Fibroblast of villous mesenchyme (primary cell): ENCODE results near the gene GOLGA6A. TPM values are rescaled to one million over a fixed set of nuclear protein-coding genes. Genes with fewer than 3 reads are reported as not detected.

ENCODE experiments used
- DNase-seq: peaks from one replicate; pipeline ENCODE4 v3.0.0-alpha.2; 2010; ENCODE audit warnings: low read depth
- H3K4me3 ChIP-seq: 2 replicates; pipeline ENCODE4 v1.5.1; 2011; ENCODE audit warnings: low read depth, mild to moderate bottlenecking, low read length
- total RNA-seq: library from RNA; depleted of rRNA; stranded (reverse); fragments of >200 nt; gene quantifications from 2 replicates; pipeline ENCODE4 v1.2.3, GENCODE V29; 2012
- TF ChIP-seq, protein P1 (sequence below): IDR thresholded peaks from 2 replicates; pipeline ENCODE4 v1.5.1; 2012; ENCODE audit warnings: low read depth, mild to moderate bottlenecking, low read length; ENCODE audit not compliant: insufficient read depth

The GOLGA6A gene
- total RNA-seq, 1 donor: not detected

DNA sequence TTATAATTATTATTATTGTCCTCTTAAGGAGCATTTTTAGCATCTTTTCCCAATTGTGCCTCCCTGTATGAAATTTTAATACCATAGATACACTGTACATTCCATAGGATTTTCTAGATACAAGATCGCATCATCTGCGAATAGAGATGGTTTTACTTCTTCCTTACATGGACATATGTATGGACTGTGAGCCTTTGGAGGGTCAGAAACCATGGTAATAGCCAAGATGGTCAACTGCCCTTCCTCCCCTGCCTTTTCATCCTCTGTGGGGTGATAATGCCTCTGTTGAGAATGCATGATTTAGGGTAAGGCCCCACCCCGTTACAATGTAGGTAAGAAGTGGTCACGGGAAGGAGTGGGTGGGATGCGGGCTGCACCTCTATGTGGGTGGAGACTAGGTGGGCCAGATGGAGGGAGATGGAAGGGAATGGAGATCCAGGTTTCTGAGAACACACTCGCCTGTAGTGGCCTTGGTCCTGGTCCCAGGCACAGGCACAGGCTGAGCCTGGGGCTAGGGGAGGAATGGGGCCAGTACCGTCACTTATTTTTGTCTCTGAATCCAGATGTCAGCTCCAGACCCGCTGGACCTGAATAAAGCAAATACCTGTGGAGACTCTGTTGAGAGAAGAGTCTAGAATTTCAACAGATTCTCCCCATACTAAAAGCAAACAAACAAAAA is 31.7 kb downstream of the GOLGA6A start:
- peak overlapping the region; percentile 15 for H3K4me3 ChIP-seq

DNA sequence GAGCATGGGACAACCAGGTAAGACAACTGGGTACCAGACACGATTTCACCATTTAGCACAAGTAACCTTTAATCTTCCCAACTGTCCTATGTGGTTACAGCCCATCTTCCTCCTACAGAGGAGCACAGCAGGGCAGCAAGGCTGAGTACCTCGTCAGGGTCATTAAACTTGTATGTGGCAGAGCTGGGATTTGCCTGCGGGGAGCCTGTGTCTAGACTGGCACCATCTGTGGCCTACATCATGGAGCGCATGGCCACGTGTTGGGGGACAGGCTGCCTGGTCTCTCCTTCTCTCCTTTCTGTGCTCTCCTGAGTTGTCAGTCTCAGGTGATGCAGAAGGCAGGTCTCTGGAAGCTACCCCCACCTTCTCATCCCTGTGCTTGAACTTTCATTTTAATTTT is 32.2 kb downstream of the GOLGA6A start:
- H3K4me3 ChIP-seq: no peak overlapping the region
- DNase-seq: peak; percentile 19
- TF ChIP-seq, protein P1, sequence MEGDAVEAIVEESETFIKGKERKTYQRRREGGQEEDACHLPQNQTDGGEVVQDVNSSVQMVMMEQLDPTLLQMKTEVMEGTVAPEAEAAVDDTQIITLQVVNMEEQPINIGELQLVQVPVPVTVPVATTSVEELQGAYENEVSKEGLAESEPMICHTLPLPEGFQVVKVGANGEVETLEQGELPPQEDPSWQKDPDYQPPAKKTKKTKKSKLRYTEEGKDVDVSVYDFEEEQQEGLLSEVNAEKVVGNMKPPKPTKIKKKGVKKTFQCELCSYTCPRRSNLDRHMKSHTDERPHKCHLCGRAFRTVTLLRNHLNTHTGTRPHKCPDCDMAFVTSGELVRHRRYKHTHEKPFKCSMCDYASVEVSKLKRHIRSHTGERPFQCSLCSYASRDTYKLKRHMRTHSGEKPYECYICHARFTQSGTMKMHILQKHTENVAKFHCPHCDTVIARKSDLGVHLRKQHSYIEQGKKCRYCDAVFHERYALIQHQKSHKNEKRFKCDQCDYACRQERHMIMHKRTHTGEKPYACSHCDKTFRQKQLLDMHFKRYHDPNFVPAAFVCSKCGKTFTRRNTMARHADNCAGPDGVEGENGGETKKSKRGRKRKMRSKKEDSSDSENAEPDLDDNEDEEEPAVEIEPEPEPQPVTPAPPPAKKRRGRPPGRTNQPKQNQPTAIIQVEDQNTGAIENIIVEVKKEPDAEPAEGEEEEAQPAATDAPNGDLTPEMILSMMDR: no peak

More for the DNA sequence above, 31.7 kb downstream of the GOLGA6A start:
- TF ChIP-seq, protein P1: no peak
- DNase-seq: peak; percentile 13

DNA sequence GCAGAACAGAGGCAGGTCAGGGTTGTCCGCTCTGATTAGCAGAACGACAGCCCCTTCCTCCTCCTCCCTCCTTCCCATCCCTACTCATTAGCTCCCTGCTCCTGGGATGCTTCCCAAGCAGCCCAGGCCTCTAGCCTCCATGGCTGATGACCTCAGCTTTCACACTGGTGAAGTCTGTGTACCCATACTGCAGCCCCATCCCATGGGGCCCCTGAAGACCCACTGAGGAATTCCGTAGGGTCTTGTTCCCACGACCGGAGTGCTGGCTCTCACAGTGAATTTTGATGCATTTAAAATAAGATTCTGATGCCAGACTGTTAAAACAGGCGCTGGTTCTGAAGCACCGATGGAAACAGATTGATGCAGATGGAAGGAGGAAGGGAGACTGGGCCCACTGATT is 36.1 kb downstream of the GOLGA6A start:
- H3K4me3 ChIP-seq: no peak overlapping the region
- TF ChIP-seq, protein P1: no peak
- no peak for DNase-seq

DNA sequence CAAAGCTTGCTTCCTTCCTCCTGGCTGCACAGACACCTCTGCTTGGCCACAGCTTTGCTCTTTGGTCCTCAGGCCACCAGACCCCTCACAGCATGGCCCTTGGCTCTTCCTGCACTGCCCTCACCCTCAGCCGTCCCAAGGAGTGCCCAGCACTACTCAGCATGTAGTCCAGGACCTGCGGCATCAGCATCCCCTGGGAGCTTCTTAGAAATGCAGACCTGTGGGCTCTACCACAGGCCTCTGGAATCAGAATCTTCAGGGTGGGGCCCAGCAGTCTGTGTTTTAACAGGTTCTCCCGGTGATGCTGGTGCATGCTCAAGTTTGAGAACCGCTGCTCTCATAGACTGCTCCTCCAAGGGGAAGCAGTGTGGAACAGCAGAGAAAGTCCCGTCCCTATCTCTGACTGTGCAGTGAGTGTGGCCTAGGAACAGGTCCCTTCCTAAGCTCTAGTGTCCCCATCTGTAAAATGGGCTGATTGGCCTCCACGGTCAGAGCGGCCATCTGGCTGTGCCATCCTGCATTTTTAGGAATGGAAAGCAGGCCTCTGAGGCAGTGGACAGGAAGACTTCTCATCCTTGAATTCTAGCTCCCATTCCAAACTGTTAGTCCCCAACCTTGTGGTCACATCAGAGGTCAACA is 36.6 kb downstream of the GOLGA6A start:
- no peak overlapping the region for H3K4me3 ChIP-seq
- DNase-seq: no peak
- TF ChIP-seq, protein P1: no peak

DNA sequence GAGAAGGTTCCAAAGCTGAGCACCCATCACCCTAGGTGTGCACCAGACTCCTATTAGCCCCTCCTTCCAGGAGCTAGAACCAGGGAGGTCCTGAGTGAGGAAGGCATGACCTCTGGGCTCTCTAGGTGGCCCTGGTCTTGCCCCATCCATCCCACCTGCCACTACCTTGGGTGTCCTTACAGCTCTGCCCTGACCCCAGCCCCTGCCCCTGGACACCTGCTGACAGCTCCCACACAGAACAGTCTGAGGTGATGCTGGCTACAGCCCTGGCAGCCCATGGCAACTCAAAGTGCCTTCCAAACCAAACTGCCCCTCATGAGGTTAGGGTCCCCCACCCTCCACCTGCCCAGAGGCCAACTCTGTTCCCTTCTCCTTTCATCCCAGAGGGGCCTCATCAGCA is 37.2 kb downstream of the GOLGA6A start:
- DNase-seq: no peak
- TF ChIP-seq, protein P1: no peak
- H3K4me3 ChIP-seq: no peak overlapping the region

DNA sequence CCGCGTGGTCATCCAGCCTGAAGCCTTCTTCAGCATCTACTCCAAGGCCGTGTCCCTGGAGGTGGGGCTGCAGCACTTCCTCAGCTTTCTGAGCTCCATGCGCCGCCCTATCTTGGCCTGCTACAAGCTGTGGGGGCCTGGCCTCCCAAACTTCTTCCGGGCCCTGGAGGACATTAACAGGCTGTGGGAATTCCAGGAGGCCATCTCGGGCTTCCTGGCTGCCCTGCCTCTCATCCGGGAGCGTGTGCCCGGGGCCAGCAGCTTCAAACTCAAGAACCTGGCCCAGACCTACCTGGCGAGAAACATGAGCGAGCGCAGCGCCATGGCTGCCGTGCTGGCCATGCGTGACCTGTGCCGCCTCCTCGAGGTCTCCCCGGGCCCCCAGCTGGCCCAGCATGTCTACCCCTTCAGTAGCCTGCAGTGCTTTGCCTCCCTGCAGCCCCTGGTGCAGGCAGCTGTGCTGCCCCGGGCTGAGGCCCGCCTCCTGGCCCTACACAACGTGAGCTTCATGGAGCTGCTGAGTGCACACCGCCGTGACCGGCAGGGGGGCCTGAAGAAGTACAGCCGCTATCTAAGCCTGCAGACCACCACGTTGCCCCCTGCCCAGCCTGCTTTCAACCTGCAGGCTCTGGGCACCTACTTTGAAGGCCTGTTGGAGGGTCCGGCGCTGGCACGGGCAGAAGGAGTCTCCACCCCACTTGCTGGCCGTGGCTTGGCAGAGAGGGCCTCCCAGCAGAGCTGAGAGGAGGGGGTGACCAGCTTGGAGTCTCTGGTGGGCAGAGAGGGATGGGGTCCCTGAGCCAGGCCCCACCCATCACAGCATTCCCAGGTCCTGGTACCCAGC is 37.9 kb downstream of the GOLGA6A start:
- TF ChIP-seq, protein P1: no peak
- H3K4me3 ChIP-seq: no peak overlapping the region
- no peak for DNase-seq
